Stimulated activated CD8-positive, alpha-beta memory T cell treated with anti-CD3 and anti-CD28 coated beads, Interleukin-7, amount 100 ng/mL, for 1 hour (primary cell): ENCODE data around the gene MICAL2.
A peak's percentile ranks its signal among the peaks of the same experiment; 100 is the strongest.

Experiments used
- DNase-seq, 2 donors: peaks; one replicate each; pipeline ENCODE4 v3.0.0-alpha.2; 2020; ENCODE audit warnings: low read depth in 2 of 2

Gene MICAL2

DNA sequence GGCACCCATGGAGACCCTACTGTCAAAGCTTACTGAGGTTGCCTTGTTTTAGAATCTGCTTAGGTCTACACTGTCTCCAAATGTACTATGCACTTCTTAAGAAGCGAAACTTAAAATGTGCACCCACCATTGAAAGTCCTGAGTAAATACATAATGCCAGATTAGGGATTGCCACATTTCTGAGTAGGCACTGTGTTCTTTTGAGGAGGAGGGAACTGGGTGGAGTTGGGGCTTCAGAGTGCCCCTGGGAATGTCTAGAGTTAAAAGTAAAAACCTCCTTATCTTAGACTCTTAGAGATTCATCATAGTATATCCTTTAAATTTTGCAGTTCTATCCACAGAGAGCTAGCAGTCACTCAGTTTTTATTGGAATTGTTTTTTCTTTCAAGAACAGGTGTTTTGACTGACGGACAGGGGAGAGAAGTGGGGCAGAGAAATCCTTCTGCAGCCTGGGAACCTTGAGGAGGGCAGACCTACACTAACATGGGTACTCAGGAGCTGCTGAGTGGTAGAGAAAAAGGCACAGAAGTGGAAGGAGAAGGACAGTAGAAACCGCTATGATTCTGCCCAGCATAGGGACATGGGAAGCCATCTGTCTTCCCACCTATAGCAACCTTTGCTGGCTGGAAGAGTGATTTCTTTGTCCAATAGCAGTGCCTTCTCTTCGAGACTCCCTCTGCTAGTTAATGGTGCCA, 33.4 kb upstream of the MICAL2 start:
- no peak for DNase-seq

DNA sequence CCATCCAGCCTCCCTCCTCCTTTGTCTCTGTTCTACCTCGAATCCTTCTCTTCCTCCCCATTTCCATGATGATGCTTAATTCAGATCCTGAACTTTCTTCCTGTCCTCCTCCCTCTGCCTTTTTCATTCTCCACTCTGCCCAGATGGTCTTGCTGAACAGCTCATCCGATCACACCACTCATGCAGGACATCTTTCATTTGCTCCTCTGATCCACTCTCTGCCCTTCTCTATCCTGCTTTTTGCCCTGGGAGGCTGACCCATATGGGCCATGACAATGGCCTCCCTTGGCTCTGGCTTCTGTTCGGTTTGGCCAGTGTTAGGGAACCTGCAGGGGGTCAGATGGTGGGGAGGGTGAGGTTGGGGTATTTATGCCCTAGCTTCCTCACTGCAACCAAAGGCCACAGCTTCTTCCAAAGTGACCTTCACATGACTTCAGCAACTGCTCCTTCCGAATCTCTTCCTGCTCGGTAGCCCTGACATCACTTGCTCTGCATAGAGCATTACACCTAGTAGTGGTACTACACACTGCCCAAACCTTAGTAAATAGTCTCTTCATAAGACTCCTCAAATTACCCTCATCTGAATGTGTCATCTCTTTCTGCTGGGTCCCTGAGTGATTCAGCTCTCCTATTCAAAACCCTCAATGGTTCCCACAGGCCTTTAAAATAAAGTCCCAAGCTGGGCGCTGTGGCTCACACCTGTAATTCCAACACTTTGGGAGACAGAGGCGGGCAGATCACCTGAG, 32.7 kb upstream of the MICAL2 start:
- no peak for DNase-seq

DNA sequence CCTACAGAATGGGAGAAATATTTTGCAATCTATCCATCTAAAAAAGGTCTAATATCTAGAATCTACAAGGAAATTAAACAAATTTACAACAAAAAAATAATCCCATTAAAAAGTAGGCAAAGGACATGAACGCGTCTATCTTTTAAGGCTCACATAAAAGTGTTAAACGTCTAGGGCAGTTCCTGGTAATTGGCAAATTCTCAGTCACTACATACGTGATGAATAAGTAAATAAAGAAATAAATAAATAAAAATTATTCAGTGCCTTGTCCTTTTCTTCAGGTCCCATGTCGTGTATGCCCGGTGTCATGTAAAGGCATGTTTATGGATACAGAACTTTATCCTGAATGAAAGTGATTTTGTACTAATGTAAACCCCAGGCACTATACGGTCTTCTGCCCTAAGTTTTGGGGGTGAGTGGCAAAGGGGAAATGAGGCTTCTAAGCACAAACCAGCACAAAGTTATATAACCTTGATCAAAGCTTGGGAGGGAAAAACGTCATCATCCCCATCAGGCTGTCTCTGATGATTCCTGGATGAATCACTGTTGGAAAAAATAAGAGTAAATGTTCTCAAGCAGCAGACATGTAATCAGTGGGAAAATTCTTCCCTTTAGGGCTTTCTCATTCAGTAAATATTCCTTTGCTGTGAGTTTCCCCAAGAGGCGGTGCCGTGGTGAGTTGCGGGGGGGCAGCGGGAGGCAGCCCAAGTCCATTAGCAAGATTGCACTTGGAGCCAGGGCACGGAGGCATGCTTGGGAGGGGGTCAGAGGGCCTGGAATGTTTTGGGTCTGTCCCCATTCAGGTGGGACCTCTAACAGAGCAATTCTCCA, 30.4 kb upstream of the MICAL2 start:
- no peak for DNase-seq

DNA sequence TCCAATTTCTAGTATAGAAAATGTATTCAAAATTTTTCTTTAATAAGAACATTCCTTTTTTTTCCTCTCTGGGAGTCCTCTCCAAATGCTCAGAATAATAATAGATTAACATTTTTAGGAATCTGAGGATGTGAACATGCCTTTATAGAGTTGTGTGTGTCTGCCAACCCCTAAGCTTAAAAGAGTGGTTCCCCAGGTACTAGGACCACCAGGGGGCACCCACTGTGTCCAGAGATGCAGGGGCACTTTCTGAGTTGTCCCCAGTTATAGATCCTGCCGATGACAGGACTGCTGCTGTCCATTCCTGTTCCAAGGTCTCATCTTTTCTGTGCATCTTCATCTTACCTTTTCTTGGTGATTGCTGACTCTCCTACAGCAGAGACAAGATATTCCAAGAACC, 27.0 kb upstream of the MICAL2 start:
- DNase-seq: no peak

DNA sequence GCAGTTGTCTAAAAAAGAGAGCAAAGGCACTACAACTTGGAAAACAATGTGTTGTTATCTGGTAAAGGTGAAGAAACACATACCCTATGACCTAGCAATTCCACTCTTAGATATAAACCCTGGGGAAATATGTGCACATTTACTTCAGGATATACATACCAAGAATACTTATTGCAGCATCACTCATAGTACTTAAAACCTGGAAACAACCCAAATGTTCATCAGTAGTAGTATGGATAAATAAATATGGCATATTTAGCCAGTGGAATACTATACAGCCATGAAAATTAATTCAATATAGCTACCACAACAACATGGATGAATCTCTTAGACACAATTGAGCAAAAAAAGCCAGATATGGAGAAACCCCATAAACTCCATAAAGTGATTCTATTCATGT, 26.1 kb upstream of the MICAL2 start:
- no peak for DNase-seq

DNA sequence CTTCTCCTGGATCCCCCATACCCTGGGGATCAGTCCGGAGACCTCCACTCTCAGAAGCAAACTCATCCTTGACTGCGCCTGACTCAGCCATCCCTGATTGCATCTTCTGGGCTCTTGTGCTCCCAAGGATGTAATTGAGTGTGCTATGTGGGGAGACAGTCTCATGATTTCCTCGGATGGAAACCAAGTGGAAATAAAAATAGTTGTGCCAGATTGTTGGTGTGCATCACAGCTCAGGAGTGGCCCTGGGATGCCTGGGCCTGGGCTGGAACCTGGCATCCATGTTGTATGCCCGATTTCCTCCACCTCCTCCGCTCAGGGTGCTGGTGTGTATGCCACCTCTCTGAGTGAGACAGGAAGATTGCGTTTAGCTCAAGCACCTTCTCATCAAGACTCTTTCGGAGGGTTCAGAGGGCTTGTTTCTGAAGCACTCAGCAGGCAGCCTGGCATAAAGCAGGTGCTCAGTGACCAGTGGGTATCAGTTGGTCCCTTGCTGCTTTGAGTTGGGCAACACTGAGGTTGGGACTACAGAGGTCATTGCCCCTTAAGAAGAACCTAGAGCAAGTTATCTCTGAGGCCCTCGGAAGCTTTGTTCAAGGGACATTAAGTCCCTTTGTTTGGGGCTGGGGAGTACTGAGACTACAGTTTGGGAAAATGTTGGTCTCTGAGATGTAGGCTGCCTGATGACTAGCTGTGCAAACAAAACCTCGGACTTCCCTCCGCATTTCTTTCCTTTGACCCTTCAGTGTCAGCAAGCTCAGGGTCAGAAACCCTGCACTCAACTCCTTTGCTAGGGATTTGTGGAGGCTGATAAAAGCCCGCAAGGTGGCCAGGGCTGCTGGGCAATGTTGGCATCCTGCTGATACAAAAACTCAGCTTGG, 24.8 kb upstream of the MICAL2 start:
- DNase-seq: no peak

DNA sequence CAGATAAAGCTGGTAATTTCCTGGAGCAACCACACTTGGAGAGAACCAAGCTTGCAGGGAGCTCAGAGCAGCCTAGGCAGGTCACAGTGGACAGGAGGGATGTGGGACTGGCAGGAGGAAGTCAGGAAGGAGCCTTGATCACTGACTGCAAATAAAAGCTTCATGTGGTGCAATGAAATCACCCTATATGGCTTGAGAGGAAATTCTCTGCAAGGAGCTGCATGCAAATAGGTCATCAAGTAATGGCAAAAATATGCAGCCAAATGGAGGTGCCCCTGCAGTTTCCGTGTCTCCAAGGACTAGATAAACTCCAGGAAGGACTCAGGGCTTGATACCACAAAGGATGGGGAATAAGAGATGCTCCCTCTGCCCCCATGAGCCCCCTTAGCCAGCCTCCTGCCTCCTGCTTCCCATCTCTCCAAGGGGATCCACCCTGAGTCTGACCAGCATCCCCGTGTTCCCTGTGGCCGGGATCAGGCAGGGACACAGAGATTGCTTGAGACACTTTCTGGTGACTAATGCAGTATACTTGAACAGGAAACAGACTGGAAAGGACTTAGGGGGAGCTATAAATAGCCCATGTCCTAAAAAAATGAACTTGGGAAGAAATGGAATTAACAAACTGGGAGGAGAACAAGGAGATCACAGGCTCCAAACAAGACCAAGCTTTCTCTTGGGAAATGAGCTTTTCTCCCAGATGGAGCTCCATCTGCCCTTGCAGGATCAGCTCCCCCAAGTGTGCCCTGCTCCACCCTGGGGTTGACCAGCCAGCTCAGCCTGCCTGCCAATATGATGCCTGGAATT, 23.9 kb upstream of the MICAL2 start:
- DNase-seq: no peak

DNA sequence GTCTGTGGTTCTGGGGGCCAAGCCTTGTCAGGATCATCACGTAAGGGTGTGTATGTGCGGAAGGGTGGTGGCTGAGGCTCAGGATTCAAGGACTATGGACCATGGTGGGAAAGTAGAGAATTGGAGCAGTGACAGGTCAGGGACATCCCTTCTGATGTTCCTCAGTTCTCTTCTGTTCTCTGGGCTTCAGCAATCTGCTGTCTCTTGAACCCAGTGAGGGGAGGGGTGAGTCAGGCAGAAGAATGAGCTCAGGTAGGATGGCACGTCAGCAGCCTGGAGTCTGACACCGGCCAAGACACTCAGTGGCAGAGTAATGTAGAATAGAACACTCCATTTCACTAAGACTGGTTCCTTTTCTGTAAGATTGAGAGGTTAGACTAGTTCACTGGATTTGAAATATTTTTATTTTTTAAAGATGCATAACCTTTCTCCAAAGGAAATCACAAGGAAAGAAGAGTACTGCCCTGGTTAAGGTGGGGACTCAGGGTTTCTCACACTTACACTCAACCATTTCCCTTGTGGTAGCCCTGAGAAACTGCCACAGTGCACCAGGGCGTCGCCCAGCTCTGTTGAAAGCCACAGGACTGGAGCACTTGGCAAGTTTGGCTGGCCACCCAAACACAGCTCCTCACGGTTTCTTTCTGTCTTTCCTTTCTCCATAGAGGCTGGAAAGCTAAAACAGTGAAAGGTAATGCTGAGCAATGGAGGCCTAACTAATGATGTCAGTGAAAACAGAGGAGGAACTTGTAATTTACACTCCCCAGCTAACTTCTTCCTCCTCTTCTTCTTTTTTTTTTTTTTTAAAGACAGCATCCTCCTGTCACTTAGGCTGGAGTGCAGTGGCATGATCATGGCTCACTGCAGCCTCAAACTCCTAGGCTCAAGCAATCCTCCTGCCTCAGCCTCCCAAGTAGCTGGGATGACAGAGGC, 23.1 kb upstream of the MICAL2 start:
- DNase-seq: peak in 1 of 2 donors; percentile 16

DNA sequence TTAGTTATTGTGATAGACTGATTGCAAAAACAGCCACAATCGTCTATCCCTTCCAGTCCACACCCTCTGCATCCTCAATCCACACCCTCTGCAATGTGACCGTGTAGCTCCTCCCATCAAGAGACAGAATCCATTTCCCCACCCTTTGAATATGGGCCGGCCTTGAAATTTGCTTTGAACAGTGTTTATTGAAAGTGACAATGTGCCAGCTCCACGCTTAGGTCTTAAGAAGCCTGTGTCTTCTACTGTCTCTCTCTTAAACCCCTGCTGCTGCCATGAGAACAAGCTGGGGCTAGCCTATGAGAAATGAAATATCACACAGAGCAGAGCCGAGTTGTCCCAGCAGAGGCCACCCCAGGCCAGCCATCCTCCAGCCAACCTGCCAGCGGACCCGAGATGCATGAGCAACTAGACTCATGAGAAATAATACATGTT, 22.3 kb upstream of the MICAL2 start:
- no peak for DNase-seq

DNA sequence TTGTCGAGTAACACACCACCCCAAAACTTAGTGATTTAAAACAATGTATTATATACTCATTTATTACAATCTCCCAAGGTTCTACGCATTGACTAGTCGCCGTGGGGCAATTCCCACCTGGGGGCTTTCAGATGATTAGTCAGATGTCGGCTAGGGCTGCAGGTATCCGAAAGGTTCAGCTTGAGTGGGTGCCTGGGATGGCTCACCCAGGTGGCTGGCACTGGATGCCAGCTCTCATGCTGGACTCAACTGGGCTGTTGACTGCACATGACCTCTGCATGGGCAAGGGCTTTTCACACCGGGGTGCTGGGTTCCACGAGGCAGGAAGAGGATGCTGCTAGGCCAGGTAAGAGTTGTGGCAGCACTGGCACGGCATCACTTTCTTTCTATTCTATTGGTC, 21.9 kb upstream of the MICAL2 start:
- no peak for DNase-seq

DNA sequence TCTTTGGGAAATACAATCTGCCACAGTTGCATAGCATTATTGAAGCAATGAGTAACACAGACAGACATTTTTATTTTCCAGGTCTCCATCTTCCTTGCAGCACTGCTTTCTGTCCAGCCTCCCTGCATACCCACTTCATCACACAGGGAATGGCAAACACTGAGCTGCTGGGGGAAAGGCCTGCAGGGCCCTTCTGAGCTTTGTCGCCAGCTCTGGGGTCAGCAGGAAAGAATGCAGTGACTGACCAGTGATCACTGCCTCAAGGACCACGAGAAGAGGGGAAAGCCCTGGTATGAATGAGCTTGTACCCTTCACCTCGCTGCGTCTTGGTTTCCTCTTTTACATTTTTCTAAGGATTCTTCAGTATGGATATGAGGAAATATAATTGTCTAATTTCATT, 21.3 kb upstream of the MICAL2 start:
- DNase-seq: no peak

DNA sequence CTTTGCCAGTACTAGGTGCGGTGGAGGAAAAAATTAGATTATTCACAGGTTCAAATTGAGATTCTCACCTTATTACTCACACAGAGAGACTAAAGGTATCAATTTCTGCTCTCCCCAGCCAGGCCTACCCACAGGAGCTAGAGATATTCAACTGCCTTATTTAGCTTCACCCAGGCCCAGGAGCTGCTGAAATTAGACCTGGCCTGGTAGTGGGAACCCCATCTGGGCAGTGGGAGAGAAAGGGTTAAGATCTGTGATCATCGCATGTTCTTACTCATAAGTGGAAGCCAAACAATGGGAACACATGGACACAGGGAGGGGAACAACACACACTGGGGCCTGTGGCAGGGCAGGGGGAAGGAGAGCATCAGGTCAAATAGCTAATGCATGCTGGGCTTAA, 20.9 kb upstream of the MICAL2 start:
- DNase-seq: no peak

DNA sequence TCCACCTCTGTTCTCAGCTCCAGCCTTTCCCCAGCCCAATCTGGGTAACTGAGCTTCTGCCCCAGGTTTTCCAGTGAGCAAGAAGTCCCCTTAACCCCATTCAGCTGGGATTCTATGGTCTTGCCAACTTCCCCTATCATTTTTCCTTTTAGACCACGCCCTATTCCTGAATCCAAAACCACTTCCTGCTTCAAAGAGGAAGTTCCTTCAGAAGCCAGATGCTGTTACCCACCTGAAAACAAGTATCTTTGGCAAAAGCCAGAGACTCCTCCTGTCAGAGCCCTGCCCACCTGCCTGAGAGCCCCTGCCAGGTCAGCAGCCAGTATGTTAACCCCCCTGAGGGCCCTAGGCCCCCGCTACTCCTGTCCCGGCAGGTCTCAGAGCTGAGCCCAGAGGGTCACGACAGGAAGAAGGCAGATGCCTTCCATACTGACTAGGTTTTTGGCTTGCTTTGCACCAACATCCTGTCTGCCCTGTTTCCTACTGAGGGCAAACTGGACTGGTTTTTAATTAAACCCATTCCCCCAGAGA, 20.3 kb upstream of the MICAL2 start:
- no peak for DNase-seq

DNA sequence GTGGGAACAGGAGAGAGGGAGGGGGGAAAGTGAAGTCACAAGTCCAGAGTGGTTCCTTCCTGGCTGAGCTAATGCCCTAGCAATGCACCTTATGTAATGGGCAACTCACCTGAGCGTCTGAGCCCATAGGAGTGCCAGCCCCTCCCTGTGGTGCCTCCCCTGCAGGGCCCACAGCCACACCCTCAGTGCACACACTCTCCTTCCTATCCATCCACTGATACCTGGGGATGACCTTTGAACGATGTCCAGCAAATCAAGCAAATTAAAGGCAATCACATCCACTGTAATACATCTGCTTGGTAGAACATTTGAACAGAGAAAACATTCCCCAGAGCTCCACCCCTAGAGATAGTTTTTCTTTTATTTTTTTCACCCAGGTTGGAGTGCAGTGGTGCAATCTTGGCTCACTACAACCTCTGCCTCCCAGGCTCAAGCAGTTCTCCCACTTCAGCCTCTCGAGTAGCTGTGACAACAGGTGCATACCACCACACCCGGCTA, 19.6 kb upstream of the MICAL2 start:
- DNase-seq: no peak

DNA sequence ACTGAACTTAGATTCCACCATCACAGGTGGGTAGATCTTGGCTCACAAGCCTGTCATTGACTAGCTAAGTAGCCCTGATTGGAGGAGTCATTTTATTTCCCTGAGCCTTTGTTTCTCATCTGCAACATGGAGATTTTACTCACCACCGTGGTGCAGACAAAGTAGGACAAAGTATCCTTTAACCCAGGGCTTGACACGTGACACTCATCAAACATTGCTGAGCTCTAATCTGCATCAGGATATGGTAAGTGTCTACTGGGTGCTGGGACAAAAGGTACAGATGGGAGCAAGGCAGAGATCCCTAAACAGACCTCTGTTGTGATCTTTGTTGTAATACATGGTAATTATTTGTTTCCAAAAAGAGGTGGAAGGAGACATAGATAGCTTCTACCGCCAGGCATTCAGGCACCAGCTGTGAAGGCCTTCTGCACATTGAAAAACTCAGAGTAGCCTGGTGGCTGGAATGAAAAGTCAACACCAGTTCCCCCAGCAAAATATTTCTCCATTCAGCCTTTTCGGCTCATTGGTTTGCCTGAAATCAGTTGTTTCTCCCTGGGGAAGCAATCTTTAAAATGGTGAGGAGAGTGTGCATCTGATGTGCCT, 18.3 kb upstream of the MICAL2 start:
- no peak for DNase-seq

DNA sequence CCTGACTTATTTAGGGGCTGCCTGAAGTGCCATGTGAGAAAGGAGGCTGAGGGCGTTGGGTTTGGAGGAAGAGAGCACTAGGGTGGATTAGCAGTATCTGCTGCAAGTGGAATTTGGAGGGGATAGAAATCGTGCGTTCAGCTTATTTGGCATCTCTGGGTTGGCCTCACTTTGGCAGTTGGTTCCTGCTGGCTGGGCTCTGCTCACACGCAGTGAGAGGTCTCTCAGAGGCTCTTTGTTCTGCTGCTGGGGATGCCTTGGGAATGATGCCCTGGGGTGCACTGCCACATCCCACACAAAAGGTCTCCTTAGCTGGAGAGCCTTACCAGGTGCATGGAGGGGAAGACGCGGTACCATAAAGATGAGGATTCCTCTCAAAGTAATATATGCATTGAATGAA, 17.7 kb upstream of the MICAL2 start:
- DNase-seq: no peak

DNA sequence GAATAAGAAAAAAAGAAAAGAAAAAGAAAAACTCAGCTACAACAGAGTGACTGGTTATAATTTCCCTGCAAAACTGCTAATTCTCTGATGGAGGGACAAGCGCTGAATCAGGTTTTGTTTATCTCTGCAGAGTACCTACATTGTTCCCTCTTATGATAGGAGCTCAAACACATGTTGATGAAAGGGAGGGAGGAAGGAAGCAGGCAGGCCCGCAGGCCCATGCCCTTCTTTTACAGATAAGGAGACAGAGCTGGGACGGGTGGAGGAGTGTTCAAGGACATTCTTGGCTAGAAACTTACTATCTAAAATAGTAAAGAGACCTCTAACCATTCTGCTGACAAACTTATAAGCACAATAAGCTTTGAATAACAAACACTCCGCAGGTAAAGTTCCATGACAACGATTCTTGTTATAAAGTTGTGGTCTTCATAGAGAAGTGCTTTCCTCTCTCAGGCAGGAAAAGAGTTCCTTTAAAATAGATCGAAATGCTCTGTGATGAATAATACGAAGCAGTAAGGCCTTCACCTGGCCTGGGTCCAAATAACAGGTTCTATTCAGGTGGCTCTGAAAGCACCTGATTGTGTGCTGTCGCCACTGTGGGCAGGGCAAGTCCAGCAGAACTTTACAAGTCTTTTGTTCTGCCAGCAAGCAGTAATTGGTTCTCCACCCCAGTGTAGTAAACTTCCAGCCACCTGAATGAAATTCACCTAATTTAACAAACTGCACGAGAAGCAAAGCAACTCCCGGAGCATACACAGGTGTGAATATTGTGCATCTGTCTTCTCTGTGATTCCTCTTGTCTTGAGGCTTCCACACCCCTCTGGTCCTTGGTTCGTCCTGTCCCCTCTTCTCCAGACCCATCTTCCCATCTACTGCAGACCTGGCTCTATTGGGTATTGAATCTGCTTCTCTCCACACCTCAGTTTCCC, 15.3 kb upstream of the MICAL2 start:
- DNase-seq: no peak

DNA sequence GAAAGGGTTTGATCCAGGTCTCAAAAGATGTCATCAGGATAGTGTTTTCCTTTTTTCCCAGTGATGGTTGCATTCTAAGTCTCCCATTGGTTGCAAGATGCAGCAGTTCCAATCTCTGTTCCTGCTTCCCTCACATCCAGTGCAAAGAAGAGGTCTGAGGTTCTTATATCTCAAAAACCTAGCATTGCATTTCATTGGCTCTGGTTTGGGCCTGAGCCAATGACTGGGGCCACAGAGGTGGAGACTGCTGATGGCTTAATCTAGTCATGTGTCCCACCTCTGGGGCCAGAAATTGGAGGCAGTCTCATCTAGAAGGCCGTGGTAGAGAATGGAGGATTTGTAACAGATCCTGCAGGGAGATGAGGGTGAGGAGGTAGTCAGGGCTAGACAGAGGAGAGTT, 13.2 kb upstream of the MICAL2 start:
- DNase-seq: no peak
